Erythroblast (primary cell): Measurements from ENCODE around the gene PTGR3.
A peak's percentile ranks its signal among the peaks of the same experiment; 100 is the strongest.

Experiments used
- DNase-seq, 2 experiments: peaks; one replicate each; lab custom pipeline; 2025; lab: John Stamatoyannopoulos, UW
- GATA1 ChIP-seq: IDR thresholded peaks from 2 replicates; pipeline ENCODE4 v1.6.1; 2011; ENCODE audit warnings: low read depth, mild to moderate bottlenecking, control low read depth, low read length, moderate library complexity
- POLR2A ChIP-seq: IDR thresholded peaks from 2 replicates; pipeline ENCODE4 v1.6.1; 2011; ENCODE audit warnings: mild to moderate bottlenecking, low read length

Gene PTGR3

GRCh38 chr18:75170022-75170789 lies 38.7 kb downstream of the PTGR3 start:
- no peak for DNase-seq
- no peak for TF ChIP-seq POLR2A
- no peak for TF ChIP-seq GATA1

DNA sequence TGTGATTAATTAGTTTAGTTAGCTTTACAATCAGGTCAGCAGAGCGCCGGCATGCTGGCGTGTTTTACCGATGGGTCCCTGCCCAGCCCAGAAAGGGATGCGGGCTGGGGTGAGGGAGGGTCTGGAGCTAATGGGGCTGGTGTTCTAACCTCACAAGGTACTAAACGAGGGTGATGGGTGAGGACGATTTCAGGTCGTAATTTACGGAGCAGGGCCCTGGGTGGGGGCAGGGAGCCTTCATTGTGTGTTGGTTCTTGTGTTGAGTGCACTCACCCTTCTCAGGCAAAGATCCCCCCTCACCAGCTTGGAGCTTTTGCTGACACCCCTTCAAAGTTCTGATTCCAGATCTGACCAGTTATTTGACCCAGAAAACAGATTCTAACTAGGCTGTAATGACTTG lies 39.5 kb downstream of the PTGR3 start:
- DNase-seq, result no peak
- TF ChIP-seq POLR2A, result no peak
- TF ChIP-seq GATA1, result no peak

- DNase-seq, result no peak
- TF ChIP-seq POLR2A, result no peak
- TF ChIP-seq GATA1, result no peak
Observed at GRCh38 chr18:75168619-75169018, 40.3 kb downstream of the PTGR3 start.

DNA sequence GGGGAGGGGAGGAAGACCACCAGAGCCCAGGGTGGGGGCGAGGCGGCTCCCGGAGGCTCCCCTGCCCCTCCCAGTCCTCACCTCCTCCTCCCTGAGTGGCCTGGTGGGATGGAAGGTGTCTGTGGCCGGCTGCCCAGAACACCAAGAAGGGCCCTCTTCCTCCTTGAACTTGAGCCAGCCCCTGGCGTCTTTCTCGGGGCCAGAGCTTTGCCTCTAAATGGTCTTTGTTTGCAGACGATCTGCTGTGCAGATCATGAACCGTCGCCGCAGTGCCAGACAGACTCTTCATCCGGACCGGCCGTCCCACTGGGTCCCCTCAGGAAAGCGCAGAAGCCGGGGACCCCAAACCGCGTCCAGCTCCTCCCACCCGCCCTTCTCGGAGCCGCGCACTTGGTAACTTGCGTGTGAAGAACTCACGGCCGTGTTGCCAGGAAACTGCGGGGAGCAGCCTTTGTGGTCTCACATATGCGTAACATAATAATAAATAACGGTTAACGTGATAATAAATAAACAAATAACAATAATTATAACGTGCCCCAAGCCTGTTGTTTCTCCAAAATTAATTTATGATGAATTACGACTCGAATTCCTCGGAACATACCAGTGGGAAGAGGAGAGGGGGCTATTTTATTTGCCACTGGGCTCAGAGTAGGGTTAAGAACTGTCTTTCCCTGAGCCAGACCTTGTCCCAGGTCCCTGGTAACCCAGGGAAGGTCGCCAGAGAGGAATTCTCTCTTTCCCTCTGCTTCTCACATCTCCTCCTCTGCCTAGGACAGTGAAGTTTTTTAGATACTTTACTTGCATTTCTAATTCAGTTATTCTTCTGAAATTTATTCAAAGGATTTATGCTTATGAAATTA lies 41.0 kb downstream of the PTGR3 start:
- no peak for DNase-seq
- TF ChIP-seq POLR2A, result no peak
- no peak for TF ChIP-seq GATA1

GRCh38 chr18:75167137-75167536 lies 41.8 kb downstream of the PTGR3 start:
- TF ChIP-seq GATA1, result no peak
- no peak for TF ChIP-seq POLR2A
- no peak for DNase-seq

GRCh38 chr18:75165926-75166325 lies 43.0 kb downstream of the PTGR3 start:
- TF ChIP-seq POLR2A (no peak), GATA1 (no peak)
- DNase-seq, result no peak

DNA sequence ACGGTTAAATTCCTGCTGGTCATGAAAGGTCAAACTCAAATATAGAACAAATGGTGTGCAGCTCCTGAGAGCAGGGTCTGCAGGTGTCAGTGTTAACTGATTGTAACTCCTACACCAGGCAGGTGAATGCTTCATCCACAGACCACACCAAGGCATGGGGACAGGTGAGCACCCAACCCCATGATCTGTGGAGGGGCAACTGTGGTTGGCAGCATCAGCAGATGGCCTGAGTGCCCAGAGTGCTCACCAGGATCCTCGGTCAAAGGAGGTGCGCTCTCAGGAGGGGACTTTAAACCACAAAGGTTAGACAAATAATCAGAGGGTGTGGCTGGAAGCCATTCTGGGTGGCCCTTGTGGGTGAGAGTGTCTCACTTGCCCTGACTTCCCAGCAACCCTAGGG lies 44.5 kb downstream of the PTGR3 start:
- no peak for DNase-seq
- TF ChIP-seq POLR2A (no peak), GATA1 (no peak)

DNA sequence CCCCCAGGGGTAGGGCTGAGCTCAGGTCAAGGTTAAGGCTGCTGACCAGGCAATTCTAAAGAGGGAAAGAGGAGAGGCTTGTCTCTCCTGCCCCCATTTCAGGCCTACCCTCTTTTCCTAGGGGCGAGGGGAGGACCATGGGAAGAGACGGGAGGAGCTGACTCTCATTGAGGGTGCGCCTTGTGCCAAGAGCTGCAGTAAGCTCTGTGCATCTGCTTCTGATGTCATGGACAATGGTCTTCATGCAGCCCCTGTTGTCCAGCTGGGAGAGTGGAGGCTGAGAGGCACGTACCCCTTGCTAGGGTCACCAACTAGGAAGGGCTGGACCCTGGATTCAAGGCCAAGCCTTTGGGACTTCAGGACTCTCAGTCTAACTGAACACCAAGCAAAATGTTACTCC lies 45.2 kb downstream of the PTGR3 start:
- DNase-seq, result no peak

DNA sequence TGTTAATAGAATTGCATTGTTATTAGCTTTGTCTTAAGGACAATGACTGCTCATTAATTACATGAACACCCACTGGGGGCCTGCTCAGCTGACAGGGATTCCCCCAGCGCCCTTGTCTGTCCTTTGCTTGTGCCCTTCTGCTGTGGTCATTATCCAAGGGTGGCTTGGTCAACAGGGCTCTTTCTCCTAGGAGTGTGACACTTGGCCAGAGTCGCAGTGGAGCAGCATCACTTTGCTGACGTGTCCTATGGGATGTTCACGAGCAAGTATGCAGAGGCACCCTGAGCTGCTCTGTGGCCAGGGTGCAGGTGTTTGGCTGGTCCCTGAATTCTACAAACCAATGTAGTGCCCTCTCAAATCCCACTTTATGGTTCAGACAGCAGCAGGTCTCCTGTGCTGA lies 46.0 kb downstream of the PTGR3 start:
- no peak for DNase-seq
- TF ChIP-seq POLR2A (no peak), GATA1 (no peak)

More for the DNA sequence above, 45.2 kb downstream of the PTGR3 start:
- TF ChIP-seq POLR2A (no peak), GATA1 (no peak)

GRCh38 chr18:75162467-75162866 lies 46.5 kb downstream of the PTGR3 start:
- TF ChIP-seq GATA1 (no peak), POLR2A (no peak)
- no peak for DNase-seq

- TF ChIP-seq POLR2A, result no peak
- TF ChIP-seq GATA1, result no peak
- DNase-seq, result peak; percentile 45 to 46
Observed at GRCh38 chr18:75161256-75162028, 47.5 kb downstream of the PTGR3 start.

- DNase-seq, result no peak
- no peak for TF ChIP-seq POLR2A
- no peak for TF ChIP-seq GATA1
Observed at GRCh38 chr18:75160364-75160763, 48.6 kb downstream of the PTGR3 start.

DNA sequence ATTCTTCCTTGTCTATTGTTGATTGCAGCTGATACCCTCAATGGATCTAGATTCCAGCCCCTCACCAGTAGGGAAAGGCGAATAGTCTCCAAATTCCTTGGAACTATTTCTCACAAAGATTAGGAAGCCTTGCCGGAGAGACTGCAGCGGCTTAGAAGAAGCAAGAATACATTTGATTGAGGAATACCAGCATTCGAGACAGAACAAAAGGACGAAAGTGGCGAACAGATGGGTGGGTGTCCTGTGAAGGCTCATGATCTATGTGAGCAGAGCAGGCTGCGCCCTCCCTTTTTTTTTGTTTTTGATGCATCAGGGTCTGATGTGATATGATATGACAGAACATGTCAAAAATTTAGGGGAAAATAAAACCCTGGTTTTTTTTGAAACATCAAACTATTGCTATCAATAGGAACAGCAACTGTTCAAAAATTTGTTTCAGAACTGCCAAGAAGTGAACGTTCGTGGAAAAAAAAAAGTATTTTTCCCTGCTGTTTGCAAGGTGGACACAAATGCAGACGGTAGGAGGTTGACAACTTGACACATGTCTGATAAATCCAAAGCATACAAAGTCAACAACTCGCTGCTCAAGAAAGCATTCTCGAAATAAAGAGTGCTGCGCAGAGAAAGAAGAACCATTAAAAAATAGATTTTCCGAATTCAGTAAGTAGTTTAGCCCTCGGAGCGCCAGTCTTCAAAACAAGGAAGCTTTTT lies 49.1 kb downstream of the PTGR3 start:
- TF ChIP-seq GATA1 (no peak), POLR2A (no peak)
- DNase-seq, result no peak

- no peak for DNase-seq
- no peak for TF ChIP-seq GATA1
- no peak for TF ChIP-seq POLR2A
Observed at GRCh38 chr18:75159238-75159518, 49.8 kb downstream of the PTGR3 start.
